Kidney tubule cell (primary cell): Measurements from ENCODE around the gene HK3.
"Not testable (repeated sequence)": the region's sequence is repeated elsewhere in the genome, so short reads cannot be mapped to it uniquely, and the experiment has no call there.

ENCODE experiments used
- DNase-seq: peaks from one replicate; pipeline ENCODE4 v3.0.0-alpha.2; 2018; ENCODE audit warnings: low spot score

Gene HK3

GRCh38 chr5:176883700-176884570 lies 15.2 kb downstream of the HK3 start:
- DNase-seq = no peak

GRCh38 chr5:176882567-176882903 lies 16.6 kb downstream of the HK3 start:
- no peak for DNase-seq

- DNase-seq = no peak
Observed at GRCh38 chr5:176881816-176882566, 17.2 kb downstream of the HK3 start.

- DNase-seq = no peak
Observed at GRCh38 chr5:176881021-176881749, 18.0 kb downstream of the HK3 start.

- no peak for DNase-seq
Observed at GRCh38 chr5:176880366-176881020, 18.7 kb downstream of the HK3 start.

- no peak for DNase-seq
Observed at GRCh38 chr5:176879663-176880361, 19.3 kb downstream of the HK3 start.

GRCh38 chr5:176878906-176879662 lies 20.1 kb downstream of the HK3 start:
- no peak for DNase-seq

- DNase-seq = no peak
Observed at GRCh38 chr5:176878463-176878862, 20.7 kb downstream of the HK3 start.

- no peak for DNase-seq
Observed at GRCh38 chr5:176877793-176878331, 21.3 kb downstream of the HK3 start.

GRCh38 chr5:176876506-176877431 lies 22.4 kb downstream of the HK3 start:
- DNase-seq = no peak

GRCh38 chr5:176875783-176876505 lies 23.2 kb downstream of the HK3 start:
- no peak for DNase-seq

- DNase-seq = no peak
Observed at GRCh38 chr5:176875014-176875550, 24.1 kb downstream of the HK3 start.

GRCh38 chr5:176874198-176874780 lies 24.9 kb downstream of the HK3 start:
- no peak for DNase-seq

GRCh38 chr5:176873541-176874172 lies 25.5 kb downstream of the HK3 start:
- no peak for DNase-seq

GRCh38 chr5:176873011-176873410 lies 26.1 kb downstream of the HK3 start:
- not testable (repeated sequence) for DNase-seq

GRCh38 chr5:176872586-176872985 lies 26.6 kb downstream of the HK3 start:
- DNase-seq = not testable (repeated sequence)

- not testable (repeated sequence) for DNase-seq
Observed at GRCh38 chr5:176870644-176871043, 28.5 kb downstream of the HK3 start.
